CD4-positive, alpha-beta T cell treated with Interleukin-17A for 1 hour (primary cell): ENCODE measurements around the gene LMAN2L.
"Not testable (repeated sequence)": the region's sequence is repeated elsewhere in the genome, so short reads cannot be mapped to it uniquely, and the experiment has no call there.

Experiments
- DNase-seq: peaks from one replicate; pipeline ENCODE4 v3.0.0-alpha.2; 2020

Gene LMAN2L

GRCh38 chr2:96687266-96687665 is 52.6 kb downstream of the LMAN2L start:
- DNase-seq: no peak

GRCh38 chr2:96685577-96686459 is 54.0 kb downstream of the LMAN2L start:
- DNase-seq: no peak

DNA sequence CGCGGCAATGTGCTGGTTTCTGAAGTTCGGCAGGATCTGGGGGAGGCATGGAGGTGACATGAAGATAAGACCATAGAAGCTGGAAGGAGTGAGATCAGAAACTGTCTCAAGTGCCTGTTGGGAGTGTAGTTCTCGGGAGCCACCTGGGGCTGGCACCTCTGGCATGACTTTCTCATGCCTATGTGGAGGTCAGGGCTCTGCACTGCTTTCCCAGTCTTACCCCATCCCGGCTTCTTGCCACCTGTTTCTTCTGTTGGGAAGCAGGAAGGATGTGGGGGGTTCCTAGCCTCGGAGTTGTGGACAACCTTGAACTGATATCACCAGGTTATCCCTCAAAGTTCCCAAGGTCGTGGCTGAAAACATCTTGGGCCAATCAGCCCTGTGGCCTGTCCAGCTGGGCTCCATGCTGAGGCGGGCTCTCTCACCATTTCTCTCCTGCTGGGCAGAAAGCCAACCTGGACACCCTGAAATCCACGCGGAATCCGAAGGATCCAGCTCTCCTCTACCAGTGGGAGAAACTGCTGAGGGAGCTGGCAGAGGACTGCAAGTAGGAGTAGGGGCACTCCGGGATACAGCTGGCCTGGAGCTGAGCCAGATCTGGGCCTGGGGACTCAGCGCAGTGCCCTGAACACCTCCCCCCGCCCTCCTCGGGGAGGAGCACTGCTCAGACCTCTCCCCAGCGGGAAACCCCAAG is 54.8 kb downstream of the LMAN2L start:
- no peak for DNase-seq

DNA sequence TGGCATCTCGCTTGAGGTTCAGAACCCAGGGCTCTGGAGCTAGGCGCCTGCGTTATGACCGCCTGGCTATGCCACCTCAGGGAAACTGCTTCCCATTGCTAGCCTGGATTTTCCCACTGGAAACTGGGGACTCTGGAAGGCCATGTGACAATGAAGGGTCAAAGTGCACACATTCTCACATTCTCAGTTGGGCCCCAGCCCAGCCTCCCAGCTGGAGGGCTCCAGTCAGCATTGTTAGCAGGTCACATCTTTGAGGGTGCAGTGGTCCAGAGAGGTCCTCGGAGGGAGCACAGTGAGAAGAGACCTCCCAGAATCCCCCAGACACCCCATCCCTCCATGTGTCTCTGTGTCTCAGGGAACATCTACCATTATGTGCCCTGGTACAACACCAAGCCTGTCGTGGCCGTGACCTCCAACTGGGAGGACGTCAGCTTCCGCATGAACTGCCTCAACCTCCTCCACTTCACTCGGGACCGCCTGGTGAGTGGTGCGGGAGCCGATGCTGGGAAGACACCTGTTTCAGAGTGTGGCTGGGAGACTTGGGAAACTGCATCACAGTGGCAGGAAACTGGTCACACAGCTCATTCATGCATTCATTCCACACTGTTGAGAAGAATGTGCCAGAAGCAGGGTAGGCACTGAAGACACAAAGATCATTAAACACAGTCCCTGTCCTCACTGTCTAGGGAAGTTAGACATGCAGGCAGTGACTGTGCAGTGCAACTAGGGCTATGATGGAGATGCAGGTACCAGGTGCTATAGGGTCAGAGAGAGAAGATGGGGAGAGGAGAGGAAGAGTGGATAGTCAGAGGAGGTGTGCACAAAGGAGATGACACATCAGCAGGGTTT is 55.7 kb downstream of the LMAN2L start:
- DNase-seq: no peak

GRCh38 chr2:96683307-96683706 is 56.6 kb downstream of the LMAN2L start:
- DNase-seq: no peak

GRCh38 chr2:96681540-96681939 is 58.3 kb downstream of the LMAN2L start:
- DNase-seq: no peak

DNA sequence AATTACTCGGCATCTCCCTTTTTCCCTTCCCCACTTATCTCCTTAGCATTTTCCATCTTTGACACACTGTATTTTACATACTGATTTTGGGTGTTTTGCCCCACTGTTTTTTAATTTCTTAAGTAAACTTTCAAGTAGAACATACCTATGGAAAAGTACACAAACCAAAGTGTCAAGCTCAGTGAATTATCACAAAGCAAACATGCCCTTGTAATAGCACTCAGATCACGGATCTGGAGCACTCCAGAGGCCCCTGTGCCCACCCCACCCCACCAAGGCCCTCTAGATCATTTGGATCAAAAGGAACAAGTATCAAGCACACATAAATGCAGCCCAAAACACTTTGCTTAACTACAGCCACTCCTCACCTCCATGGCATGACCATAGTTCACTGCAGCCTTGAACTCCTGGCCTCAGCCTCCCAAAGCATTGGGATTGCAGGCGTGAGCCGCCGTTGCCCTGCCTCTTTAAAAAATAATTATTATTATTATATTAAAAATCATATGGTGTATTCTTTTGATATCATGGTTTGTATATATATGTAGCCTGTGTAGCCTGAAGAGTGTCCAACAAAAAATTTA is 59.2 kb downstream of the LMAN2L start:
- no peak for DNase-seq

- DNase-seq: no peak
These were observed 60.0 kb downstream of the LMAN2L start for GRCh38 chr2:96679848-96680247.

- no peak for DNase-seq
These were observed 70.2 kb downstream of the LMAN2L start for GRCh38 chr2:96669539-96670215.

GRCh38 chr2:96668771-96669170 is 71.1 kb downstream of the LMAN2L start:
- DNase-seq: no peak

GRCh38 chr2:96665717-96666116 is 74.1 kb downstream of the LMAN2L start:
- DNase-seq: not testable (repeated sequence)

DNA sequence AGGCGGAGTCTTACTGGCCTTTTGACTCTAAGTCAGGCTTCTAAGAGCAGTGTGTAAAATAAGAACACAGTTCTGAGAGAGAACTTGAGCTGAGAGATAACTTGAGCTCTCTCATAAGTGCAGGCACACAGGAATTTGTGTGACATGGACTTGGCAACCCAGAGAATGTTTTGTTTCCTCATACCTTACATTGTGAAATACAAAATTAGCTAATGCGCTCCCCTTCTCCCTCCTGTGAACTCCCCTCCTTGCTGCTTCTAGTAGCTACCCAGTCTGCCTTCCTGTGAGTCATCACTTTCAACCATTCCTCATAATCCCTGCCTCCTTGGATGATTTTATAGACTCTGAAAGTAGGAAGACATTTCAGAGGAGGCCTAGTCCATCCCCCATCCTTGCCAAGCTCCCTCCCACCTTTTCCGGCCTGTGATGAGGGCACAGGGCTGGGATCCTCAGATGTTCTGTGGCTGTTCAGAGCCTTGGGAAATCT is 74.7 kb downstream of the LMAN2L start:
- DNase-seq: no peak

GRCh38 chr2:96664366-96664925 is 75.4 kb downstream of the LMAN2L start:
- DNase-seq: no peak

DNA sequence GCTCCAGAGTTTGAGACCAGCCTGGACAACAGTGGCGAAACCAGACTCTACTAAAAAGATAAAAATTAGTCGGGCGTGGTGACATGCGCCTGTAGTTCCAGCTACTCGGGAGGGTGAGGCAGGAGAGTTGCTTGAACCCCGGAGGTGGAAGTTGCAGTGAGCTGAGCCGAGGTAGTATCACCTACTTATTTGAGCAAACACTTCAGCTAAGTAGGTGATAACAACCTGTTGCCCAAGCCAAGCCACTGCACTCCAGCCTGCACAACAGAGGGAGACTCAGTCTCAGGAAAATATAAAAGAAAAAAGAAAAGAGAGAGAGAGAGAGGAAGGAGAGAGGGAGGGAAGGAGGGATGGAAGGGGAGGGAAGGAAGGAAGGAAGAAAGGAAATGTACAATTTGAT is 76.0 kb downstream of the LMAN2L start:
- DNase-seq: no peak

DNA sequence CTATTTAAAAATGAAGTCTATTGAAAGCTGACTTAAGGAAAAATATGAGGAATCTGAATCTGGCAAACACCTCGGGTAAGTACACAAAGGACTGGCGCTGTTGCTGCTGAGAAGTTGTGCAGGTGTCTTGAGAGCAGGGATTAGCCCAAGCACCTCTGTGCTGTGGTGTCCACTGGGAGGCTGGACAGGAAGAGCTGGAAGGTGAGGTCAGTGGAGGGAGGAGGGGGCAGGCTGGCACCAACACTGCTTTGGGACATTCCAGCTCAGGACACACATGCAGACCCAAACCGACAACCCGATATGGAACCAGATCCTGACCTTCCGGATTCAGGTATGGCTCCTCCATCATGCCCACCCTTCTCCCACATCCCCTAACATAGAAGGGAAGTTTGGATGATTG is 76.7 kb downstream of the LMAN2L start:
- DNase-seq: no peak

- DNase-seq: no peak
These were observed 77.5 kb downstream of the LMAN2L start for GRCh38 chr2:96662360-96662759.

GRCh38 chr2:96661324-96661723 is 78.5 kb downstream of the LMAN2L start:
- DNase-seq: no peak

- DNase-seq: no peak
These were observed 83.3 kb downstream of the LMAN2L start for GRCh38 chr2:96656540-96656939.
